ENCODE results near the gene NRCAM. TPM values are rescaled to one million over a fixed set of nuclear protein-coding genes. Genes with fewer than 3 reads are reported as not detected.

NRCAM gene
- polyA plus RNA-seq, 1 donor (not counting 4 experiments of a cell fraction or from before 2014, with no cell fraction given), result 4.0 TPM

GRCh38 chr7:108124820-108125219 lies 331.4 kb downstream of the NRCAM start:
- TF ChIP-seq, protein P1, sequence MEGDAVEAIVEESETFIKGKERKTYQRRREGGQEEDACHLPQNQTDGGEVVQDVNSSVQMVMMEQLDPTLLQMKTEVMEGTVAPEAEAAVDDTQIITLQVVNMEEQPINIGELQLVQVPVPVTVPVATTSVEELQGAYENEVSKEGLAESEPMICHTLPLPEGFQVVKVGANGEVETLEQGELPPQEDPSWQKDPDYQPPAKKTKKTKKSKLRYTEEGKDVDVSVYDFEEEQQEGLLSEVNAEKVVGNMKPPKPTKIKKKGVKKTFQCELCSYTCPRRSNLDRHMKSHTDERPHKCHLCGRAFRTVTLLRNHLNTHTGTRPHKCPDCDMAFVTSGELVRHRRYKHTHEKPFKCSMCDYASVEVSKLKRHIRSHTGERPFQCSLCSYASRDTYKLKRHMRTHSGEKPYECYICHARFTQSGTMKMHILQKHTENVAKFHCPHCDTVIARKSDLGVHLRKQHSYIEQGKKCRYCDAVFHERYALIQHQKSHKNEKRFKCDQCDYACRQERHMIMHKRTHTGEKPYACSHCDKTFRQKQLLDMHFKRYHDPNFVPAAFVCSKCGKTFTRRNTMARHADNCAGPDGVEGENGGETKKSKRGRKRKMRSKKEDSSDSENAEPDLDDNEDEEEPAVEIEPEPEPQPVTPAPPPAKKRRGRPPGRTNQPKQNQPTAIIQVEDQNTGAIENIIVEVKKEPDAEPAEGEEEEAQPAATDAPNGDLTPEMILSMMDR (optimal IDR thresholded peaks at IDR 0.05 in 1 of 3, IDR thresholded peaks at IDR 0.05 in 1 of 3, conservative IDR thresholded peaks at IDR 0.05 in 1 of 3; ENCODE audit: extremely low read depth in 1 of 3, insufficient read depth in 2 of 3, low read length in 3 of 3), result no peak
- no peak for TF ChIP-seq EZH2 (IDR thresholded peaks at IDR 0.05; ENCODE audit: low read length)
- Histone ChIP-seq H4K20me1 (ENCODE audit: control insufficient read depth, extremely low read depth, insufficient read depth, low read length) (no peaks in the 10 kb centered on the region), H3K4me3 (ENCODE audit: control insufficient read depth in 2 of 3, extremely low read depth in 1 of 3, insufficient read depth in 2 of 3, low read depth in 1 of 3, low read length in 3 of 3) (no peak overlapping the region), H3K27me3 (ENCODE audit: control insufficient read depth, extremely low read depth, insufficient read depth, low read length) (no peaks in the 10 kb centered on the region), H3K9me3 (ENCODE audit: control insufficient read depth, low read depth, low read length) (no peaks in the 10 kb centered on the region), H3K4me2 (ENCODE audit: control insufficient read depth, extremely low read depth, insufficient read depth, low read depth, low read length) (peak overlapping the region; percentile 46), H3K9ac (ENCODE audit: control insufficient read depth, extremely low read depth, insufficient read depth, low read length) (no peak overlapping the region), H3K36me3 (ENCODE audit: control insufficient read depth in 2 of 2, extremely low read depth in 1 of 2, insufficient read depth in 2 of 2, low read length in 2 of 2) (no peaks in the 10 kb centered on the region), H3K79me2 (ENCODE audit: control insufficient read depth, insufficient read depth, low read length) (no peaks in the 10 kb centered on the region), H3K27ac (ENCODE audit: control insufficient read depth, insufficient read depth, low read length) (no peak overlapping the region), H3K4me1 (ENCODE audit: control insufficient read depth, extremely low read depth, insufficient read depth, low read length) (peaks cover 24% of the 10 kb centered on the region), H2AFZ (ENCODE audit: control insufficient read depth, low read length) (peak overlapping the region; percentile 42), H3K9me1 (ENCODE audit: control insufficient read depth, extremely low read depth, insufficient read depth, low read length) (no peaks in the 10 kb centered on the region)
- FAIRE-seq (no peak), DNase-seq (ENCODE audit: low read depth, low spot score) (no peak)
- dilution Hi-C loops (cut with MboI; ENCODE audit: extremely low pct_ligation_motif_present, low sequenced_read_pairs), result no loop called here

DNA sequence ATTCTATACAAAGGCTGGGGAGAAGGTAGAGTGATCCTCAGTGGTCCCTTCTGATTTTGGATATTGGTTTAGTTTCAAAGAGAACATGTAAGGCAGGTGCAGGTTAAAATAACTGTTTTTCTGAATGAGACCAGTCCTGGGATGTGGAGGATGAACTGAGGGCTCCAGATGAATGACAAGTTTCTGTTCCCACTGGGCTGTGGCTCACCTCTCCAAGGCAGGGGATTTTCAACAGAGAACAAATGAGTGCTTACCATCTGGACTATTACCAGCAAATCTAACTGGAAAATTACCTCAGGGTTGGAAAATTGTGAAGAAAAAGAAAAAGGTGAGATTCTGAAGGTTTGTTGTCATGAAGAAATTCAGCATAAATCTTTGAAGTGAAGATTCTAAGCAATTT lies 334.1 kb downstream of the NRCAM start:
- Histone ChIP-seq H3K4me1 (ENCODE audit: control insufficient read depth, extremely low read depth, insufficient read depth, low read length) (peaks cover 3% of the 10 kb centered on the region), H3K36me3 (ENCODE audit: control insufficient read depth in 2 of 2, extremely low read depth in 1 of 2, insufficient read depth in 2 of 2, low read length in 2 of 2) (no peaks in the 10 kb centered on the region), H3K9ac (ENCODE audit: control insufficient read depth, extremely low read depth, insufficient read depth, low read length) (no peak overlapping the region), H3K9me1 (ENCODE audit: control insufficient read depth, extremely low read depth, insufficient read depth, low read length) (no peaks in the 10 kb centered on the region), H3K4me2 (ENCODE audit: control insufficient read depth, extremely low read depth, insufficient read depth, low read depth, low read length) (no peak overlapping the region), H3K27me3 (ENCODE audit: control insufficient read depth, extremely low read depth, insufficient read depth, low read length) (no peaks in the 10 kb centered on the region), H2AFZ (ENCODE audit: control insufficient read depth, low read length) (no peak overlapping the region), H3K79me2 (ENCODE audit: control insufficient read depth, insufficient read depth, low read length) (no peaks in the 10 kb centered on the region), H3K9me3 (ENCODE audit: control insufficient read depth, low read depth, low read length) (no peaks in the 10 kb centered on the region), H3K4me3 (ENCODE audit: control insufficient read depth in 2 of 3, extremely low read depth in 1 of 3, insufficient read depth in 2 of 3, low read depth in 1 of 3, low read length in 3 of 3) (no peak overlapping the region), H3K27ac (ENCODE audit: control insufficient read depth, insufficient read depth, low read length) (no peak overlapping the region), H4K20me1 (ENCODE audit: control insufficient read depth, extremely low read depth, insufficient read depth, low read length) (no peaks in the 10 kb centered on the region)
- FAIRE-seq, result no peak
- no peak for TF ChIP-seq EZH2 (IDR thresholded peaks at IDR 0.05; ENCODE audit: low read length)
- TF ChIP-seq, protein P1 (optimal IDR thresholded peaks at IDR 0.05 in 1 of 3, IDR thresholded peaks at IDR 0.05 in 1 of 3, conservative IDR thresholded peaks at IDR 0.05 in 1 of 3; ENCODE audit: extremely low read depth in 1 of 3, insufficient read depth in 2 of 3, low read length in 3 of 3), result no peak
- no peak for DNase-seq (ENCODE audit: low read depth, low spot score)
- dilution Hi-C loops (cut with MboI; ENCODE audit: extremely low pct_ligation_motif_present, low sequenced_read_pairs), result no loop called here

Measured in keratinocyte (primary cell).